ENCODE results near the gene RPS4Y2.

The RPS4Y2 gene

DNA sequence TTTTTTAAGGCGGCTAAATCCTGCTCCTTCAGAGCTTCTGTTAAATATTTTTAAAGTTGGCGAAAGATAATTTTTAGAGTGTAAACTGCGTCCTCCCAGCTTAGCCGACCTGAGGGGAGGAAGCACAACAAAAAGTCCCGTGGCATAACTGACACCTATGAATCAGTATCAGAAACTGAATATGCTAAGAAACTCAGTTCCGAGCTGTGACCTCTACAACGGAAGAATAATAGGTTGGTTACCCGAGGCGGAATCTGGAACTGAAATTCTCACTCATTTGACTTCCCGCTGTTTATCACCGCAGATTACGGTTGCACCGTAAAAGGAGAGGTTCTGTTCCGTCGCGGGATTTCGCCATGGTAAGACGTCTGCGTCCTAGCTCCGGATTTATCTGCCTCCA, at the start of gene RPS4Y2:
TSS of gene RPS4Y2 (plus strand) at position 301 of the 400 bp plus-strand sequence. CDS start at position 357, 56 bp downstream.
- no peak for DNase-seq

DNA sequence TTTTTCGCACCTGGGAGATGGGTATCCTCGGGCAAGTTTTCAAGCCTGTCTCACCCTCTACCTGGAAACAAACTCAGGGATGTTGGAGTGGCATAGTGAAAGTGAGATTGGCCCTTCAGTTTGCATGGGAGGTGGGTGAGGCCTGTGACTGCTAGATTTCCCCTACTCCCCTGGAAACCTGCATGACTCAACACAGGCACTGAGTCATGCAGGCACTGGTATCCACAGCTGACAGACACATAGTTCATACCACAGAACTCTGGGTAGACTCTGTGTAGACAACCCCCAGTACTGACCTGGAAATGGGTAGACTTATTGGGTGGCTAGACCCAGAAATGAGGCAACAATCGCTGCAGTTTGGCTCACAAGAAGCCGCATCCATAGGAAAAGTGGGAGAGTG, 41.5 kb upstream of the RPS4Y2 start:
- DNase-seq = no peak

- DNase-seq = no peak
Observed at GRCh38 chrY:20726184-20726907, 29.6 kb upstream of the RPS4Y2 start.

DNA sequence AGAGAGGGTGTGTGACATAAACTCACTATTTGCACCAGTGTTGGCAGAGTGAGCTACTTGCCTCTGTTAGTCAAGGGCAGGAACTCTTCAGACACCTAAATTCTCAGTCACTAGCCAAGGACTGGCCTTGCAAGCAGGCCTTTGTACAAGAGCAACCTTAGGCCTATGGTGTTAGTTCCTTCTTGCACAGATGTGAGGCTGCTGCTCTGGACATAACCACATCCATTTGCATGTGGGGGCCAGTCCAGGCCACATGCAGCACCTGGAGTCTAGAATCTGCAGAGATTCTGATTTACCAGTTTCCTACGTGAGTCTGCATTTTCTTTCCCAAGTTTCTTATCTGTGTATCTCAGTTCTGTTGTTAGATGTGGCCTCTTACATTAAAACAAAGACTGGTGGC, 20.7 kb upstream of the RPS4Y2 start:
- no peak for DNase-seq

DNA sequence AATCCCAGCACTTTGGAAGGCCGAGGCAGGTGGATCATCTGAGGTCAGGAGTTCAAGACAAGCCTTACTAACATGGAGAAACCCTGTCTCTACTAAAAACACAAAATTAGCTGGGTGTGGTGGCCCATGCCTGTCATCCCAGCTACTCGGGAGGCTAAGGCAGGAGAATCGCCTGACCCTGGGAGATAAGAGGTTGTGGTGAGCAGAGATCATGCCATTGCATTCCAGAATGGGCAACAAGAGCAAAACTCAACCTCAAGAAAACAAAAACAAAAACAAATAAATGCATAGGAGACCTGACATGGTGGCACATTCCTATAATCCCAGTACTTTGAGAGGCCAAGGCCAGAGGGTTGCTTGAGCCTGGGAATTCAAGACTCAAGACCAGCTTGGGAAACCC, 16.1 kb upstream of the RPS4Y2 start:
- no peak for DNase-seq

DNA sequence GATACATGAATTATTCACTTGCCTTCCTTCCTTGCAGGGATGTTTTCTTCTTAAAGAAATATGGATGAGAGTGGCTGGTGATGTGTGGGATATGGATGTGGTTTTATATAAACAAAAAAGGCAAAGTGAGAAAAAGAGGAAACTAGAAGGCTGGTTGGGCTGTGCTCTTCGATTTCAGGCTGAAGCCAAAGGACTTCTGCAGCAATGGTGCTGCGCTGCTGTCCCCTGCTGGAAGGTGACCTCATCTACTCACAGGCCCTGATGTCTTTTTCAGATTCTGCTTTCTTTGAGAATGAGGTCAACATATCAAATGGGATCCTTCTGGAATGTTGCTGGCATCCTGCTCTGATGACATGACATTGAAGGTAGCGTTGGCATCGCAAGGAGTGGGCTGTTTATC, 15.3 kb upstream of the RPS4Y2 start:
- DNase-seq = no peak

DNA sequence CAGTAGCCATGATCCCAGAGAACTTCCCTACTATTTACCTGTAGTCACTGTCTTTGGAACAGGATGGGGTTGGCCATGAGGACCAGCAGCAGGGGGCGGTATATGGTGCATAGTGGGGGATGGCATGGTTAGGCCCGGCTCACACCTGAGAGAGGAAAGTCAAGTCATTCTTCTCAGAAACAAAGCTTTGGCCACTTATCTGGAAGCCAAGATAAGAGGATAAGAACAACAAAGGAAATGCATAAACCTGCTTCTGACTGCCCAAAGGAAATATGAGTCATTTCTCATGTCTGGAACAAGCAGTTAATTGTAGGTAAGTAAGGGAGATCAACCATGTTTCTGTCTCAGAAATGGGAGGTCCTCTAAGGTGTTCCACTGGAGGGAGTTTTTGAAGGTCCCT, 10.8 kb upstream of the RPS4Y2 start:
- peak; percentile 6 for DNase-seq

- no peak for DNase-seq
Observed at GRCh38 chrY:20746919-20747318, 9.0 kb upstream of the RPS4Y2 start.

DNA sequence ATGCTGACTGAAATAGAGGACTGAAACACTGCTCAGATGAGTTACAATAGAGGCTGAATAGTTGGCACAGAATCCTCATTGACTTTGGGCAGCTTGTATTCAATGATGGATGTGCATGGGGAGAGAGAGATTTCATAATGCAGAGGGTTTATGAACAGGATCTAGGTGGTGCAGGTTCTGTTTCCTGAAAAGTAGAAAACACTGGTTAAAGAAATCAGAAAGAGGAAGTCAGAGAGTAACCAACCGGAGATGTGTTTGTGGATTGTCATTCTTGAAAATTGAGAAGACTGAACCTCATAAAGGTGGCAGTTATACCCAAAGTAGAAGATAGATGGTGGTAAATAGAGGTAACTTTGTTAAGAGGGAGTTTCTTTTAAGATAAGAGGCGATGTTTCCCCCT, 8.0 kb downstream of the RPS4Y2 start:
- DNase-seq = no peak

DNA sequence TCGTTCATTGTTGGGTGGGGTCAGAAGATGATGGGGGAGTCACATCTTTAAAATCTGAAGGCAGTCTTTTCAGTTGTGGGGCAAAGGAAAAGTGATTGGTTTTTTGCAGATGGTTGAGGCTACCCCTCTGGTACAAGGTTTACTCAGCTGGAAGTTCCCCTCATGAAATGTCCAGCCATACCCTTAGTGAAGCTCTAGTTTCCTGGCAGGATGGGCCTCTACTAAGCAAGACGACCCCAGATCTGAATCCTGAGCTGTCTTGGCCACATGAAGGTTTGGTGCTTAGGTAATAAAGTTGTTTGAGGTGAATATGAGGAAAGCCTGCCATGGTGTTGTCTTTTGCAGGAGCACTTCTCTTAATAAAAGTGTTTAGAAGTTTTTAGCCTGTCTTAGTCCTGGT, 9.2 kb downstream of the RPS4Y2 start:
- DNase-seq = no peak

DNA sequence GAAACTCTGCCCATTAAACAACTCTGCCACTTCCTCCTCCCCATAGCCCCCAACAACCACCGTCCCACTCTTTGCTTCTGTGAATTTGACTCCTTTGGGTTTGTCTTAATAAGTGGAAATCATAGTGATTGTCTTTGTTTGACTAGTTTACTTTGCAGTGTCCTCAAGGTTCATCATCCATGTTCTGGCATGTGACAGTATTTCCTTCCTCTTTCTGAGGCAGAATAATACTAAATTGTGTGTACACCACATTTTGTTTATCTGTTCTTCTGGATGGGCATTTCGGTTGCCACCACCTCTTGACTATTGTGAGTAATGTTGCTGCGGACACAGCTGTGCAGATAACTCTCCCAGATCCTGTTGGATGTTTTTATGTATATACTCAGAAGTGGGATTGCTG, 14.8 kb downstream of the RPS4Y2 start:
- DNase-seq = no peak

DNA sequence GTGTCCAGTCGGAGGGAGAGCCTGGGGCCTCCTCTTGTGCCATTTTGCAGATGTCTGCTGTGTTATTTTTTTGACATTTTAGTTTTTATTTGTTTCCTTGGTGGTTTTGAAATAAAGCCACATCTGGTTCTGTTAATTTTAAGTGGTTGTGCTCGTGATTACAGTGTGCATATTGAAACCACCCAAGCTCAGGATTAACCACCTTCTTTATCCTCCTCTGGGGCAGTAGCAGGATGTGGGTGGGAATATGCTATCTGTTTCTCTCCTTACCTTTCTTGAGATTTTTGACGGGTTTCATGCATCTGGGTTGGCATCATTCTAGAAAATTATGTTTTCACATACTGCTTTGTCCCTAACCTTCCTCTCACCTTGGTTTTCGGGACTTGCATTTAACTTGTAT, 20.2 kb downstream of the RPS4Y2 start:
- no peak for DNase-seq

GRCh38 chrY:20780104-20780654, 24.3 kb downstream of the RPS4Y2 start:
- DNase-seq = no peak

DNA sequence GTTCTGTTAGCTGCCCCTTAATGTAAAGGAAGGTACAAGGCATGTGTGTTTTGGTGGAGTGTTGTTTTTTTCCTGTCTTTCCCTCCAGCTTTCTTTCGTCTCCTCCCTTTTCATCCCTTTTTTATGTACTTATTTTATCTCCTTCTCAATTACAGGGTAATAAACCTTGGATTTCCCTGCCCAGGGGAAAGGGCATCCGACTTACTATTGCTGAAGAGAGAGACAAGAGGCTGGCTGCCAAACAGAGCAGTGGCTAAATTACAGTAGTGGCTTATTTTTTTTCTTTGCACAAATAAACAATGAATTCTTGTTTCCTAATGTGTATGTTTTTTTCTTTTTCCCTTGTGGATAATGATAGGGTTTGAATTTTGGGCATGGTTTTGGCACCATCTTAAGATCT, 24.9 kb downstream of the RPS4Y2 start:
- no peak for DNase-seq

DNA sequence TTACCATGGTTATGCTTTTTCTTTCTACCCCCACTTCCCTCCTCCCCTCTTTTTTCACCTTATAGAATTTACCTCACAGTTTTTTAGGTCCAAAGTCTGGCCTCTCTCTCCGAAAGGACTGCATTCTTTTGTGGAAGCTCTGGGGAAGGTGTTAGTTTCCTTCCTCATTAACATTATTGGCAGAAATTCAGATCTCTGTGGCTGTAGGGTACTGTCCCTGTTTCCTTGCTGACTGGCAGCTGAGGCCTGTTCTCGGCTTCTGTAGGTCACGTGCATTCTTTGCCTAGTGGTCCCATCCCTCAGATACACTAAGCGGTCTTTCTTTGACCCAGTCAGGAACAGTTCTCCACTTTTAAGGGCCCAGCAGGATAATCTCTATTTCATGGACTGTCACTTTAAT, 25.5 kb downstream of the RPS4Y2 start:
- DNase-seq = no peak

DNA sequence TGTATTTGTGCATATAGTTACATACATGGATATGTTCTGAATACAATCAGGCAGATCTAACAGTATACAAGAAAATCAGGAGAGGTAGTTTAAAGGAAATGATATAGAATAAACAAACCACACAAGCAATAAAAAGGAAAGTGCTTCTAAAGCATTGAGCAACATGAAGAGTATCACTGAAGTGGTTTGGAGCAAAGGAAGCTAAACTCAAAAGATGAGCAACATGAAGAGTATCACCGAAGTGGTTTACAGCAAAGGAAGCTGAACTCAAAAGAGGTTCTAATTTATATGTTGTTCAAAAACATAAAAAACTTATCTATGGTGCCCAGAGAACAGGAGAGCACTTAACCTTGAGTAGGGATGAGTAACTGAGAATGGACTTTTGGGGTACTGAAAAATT, 29.1 kb downstream of the RPS4Y2 start:
- no peak for DNase-seq

- DNase-seq = no peak
Observed at GRCh38 chrY:20787076-20787475, 31.2 kb downstream of the RPS4Y2 start.

- peak; percentile 29 for DNase-seq
Observed at GRCh38 chrY:20798351-20799049, 42.6 kb downstream of the RPS4Y2 start.

DNA sequence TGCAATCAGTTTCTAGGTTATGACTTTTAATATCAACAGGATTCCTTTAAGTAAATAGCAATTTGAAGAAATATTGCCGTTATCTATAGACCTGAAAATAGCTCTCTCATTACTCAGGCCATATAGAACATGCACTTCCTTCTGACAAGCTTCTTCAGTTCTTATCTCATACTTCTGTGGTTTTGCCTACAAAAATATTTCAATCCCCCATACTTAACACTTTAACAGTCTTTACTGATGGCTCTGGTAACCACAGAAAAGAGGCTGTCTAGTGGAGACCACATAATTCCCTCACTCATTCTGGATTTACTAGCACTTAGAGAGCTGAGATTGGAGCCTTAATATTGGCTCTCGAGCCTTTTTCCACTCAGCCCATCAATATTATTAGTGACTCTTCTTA, 46.8 kb downstream of the RPS4Y2 start:
- DNase-seq = no peak

GRCh38 chrY:20806243-20806642, 50.3 kb downstream of the RPS4Y2 start:
- no peak for DNase-seq

DNA sequence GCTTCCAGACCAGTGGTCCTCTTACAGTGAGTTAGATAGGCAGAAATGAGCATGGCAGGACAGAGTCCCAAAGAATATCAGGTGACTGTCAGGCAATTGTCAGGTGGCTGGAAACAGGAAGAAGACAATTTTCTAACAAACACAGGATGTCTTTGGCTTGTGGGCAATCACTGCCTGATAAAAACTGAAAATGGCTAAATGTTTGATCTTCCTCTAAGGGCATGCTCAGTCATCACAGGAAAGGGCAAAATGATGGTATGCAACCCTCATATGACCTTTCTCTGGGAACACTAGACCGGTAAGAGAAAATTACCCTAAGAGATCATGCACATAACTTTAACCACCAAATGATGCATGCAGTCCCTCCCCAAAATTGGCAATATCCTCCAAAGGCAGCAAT, 57.6 kb downstream of the RPS4Y2 start:
- DNase-seq = no peak

- DNase-seq = no peak
Observed at GRCh38 chrY:20814794-20815193, 58.9 kb downstream of the RPS4Y2 start.

GRCh38 chrY:20817067-20817466, 61.2 kb downstream of the RPS4Y2 start:
- DNase-seq = no peak
